ENCODE results near the gene GRPEL2.
"Not testable (repeated sequence)": the region's sequence is repeated elsewhere in the genome, so short reads cannot be mapped to it uniquely, and the experiment has no call there.

GRPEL2 gene

GRCh38 chr5:149379177-149379761, 34.0 kb downstream of the GRPEL2 start, which contains the start of gene IL17B:
Gene IL17B (minus strand): TSS chr5:149379292. CDS start chr5:149379225, 67 bp downstream.
- no peak for FAIRE-seq

- FAIRE-seq, result no peak
Measured at GRCh38 chr5:149379818-149380374, 34.6 kb downstream of the GRPEL2 start.

GRCh38 chr5:149380466-149381121, 35.3 kb downstream of the GRPEL2 start:
- no peak for FAIRE-seq

- no peak for FAIRE-seq
Measured at GRCh38 chr5:149381261-149381985, 36.1 kb downstream of the GRPEL2 start.

- no peak for FAIRE-seq
Measured at GRCh38 chr5:149381986-149382338, 36.7 kb downstream of the GRPEL2 start.

GRCh38 chr5:149382517-149383220, 37.4 kb downstream of the GRPEL2 start:
- FAIRE-seq, result no peak

GRCh38 chr5:149383399-149383798, 38.1 kb downstream of the GRPEL2 start:
- FAIRE-seq, result no peak

- no peak for FAIRE-seq
Measured at GRCh38 chr5:149386166-149386565, 40.9 kb downstream of the GRPEL2 start.

GRCh38 chr5:149387081-149387631, 41.9 kb downstream of the GRPEL2 start:
- no peak for FAIRE-seq

GRCh38 chr5:149387982-149388381, 42.7 kb downstream of the GRPEL2 start:
- FAIRE-seq, result no peak

- no peak for FAIRE-seq
Measured at GRCh38 chr5:149388498-149389190, 43.3 kb downstream of the GRPEL2 start.

GRCh38 chr5:149389552-149390495, 44.5 kb downstream of the GRPEL2 start:
- no peak for FAIRE-seq

- FAIRE-seq, result not testable (repeated sequence)
Measured at GRCh38 chr5:149391076-149391475, 45.8 kb downstream of the GRPEL2 start.

GRCh38 chr5:149391524-149391923, 46.2 kb downstream of the GRPEL2 start:
- no peak for FAIRE-seq

- no peak for FAIRE-seq
Measured at GRCh38 chr5:149392718-149393117, 47.4 kb downstream of the GRPEL2 start.

GRCh38 chr5:149394996-149395395, 49.7 kb downstream of the GRPEL2 start:
- FAIRE-seq, result not testable (repeated sequence)

GRCh38 chr5:149397530-149397929, 52.2 kb downstream of the GRPEL2 start:
- FAIRE-seq, result no peak

GRCh38 chr5:149398747-149399266, 53.5 kb downstream of the GRPEL2 start:
- FAIRE-seq, result not testable (repeated sequence)

- no peak for FAIRE-seq
Measured at GRCh38 chr5:149399775-149400174, 54.5 kb downstream of the GRPEL2 start.

- no peak for FAIRE-seq
Measured at GRCh38 chr5:149400304-149400703, 55.0 kb downstream of the GRPEL2 start.

- no peak for FAIRE-seq
Measured at GRCh38 chr5:149401051-149401450, 55.8 kb downstream of the GRPEL2 start.

All from TTC549 (cell line).